Measurements from ENCODE around the gene DRC3. TPM values are rescaled to one million over a fixed set of nuclear protein-coding genes. Genes with fewer than 3 reads are reported as not detected.

Gene DRC3
- total RNA-seq, 4 donors from 2014 or later: 0.71 to 4.2 (median 1.4) TPM

- under 1% methylated on average over 32 of the region's 81 CpGs for WGBS
- H3K27me3 ChIP-seq: no peaks in the 10 kb centered on the region
- peak overlapping the region; percentile 85 to 90 (median 88) for H3K27ac ChIP-seq (replicated peaks in 1 of 4)
- H3K4me3 ChIP-seq: peak overlapping the region; percentile 75 to 97 (median 83)
- DNase-seq (ENCODE audit: extremely low spot score): no peak
- no peak for TF ChIP-seq CTCF (IDR thresholded peaks at IDR 0.05)
- no peak for TF ChIP-seq POLR2AphosphoS5 (IDR thresholded peaks at IDR 0.05)
- no peak for TF ChIP-seq EP300 (IDR thresholded peaks at IDR 0.05)
- no peak for TF ChIP-seq POLR2A (IDR thresholded peaks at IDR 0.05; ENCODE audit: low read depth)
- H3K9me3 ChIP-seq: no peaks in the 10 kb centered on the region
- H3K36me3 ChIP-seq: peaks cover 0 to 1% (median 0%) of the 10 kb centered on the region in 4 donors
- intact Hi-C loops (cut with DNase I): loop anchor here (10.0 kb wide), 2 partner anchors 115 to 145 kb away; no protein-coding TSS in a partner anchor
- peaks cover 32 to 59% (median 46%) of the 10 kb centered on the region in 4 donors for H3K4me1 ChIP-seq
Measured at GRCh38 chr17:18039535-18040260, 67.0 kb downstream of the DRC3 start.

- DNase-seq (ENCODE audit: extremely low spot score): no peak
- H3K4me1 ChIP-seq: peaks cover 32 to 59% (median 46%) of the 10 kb centered on the region in 4 donors
- H3K27ac ChIP-seq (replicated peaks in 1 of 4): peak overlapping the region; percentile 85 to 90 (median 88)
- 23% methylated on average over 5 of the region's 6 CpGs for WGBS
- H3K9me3 ChIP-seq: no peaks in the 10 kb centered on the region
- intact Hi-C loops (cut with DNase I): no loop called here
- H3K27me3 ChIP-seq: no peaks in the 10 kb centered on the region
- TF ChIP-seq EP300 (IDR thresholded peaks at IDR 0.05): no peak
- TF ChIP-seq POLR2A (IDR thresholded peaks at IDR 0.05; ENCODE audit: low read depth): no peak
- TF ChIP-seq POLR2AphosphoS5 (IDR thresholded peaks at IDR 0.05): no peak
- TF ChIP-seq CTCF (IDR thresholded peaks at IDR 0.05): no peak
- H3K36me3 ChIP-seq: peaks cover 4 to 6% (median 6%) of the 10 kb centered on the region in 4 donors
- H3K4me3 ChIP-seq: peak overlapping the region; percentile 75 to 97 (median 83)
Measured at GRCh38 chr17:18040261-18040858, 67.7 kb downstream of the DRC3 start.

- Histone ChIP-seq H3K27ac (replicated peaks in 1 of 4) (no peak overlapping the region), H3K36me3 (peaks cover 11 to 20% (median 18%) of the 10 kb centered on the region in 4 donors), H3K27me3 (no peaks in the 10 kb centered on the region), H3K4me3 (no peak overlapping the region), H3K9me3 (no peaks in the 10 kb centered on the region), H3K4me1 (peaks cover 32 to 53% (median 44%) of the 10 kb centered on the region in 4 donors)
- DNase-seq (ENCODE audit: extremely low spot score): no peak
- TF ChIP-seq POLR2A (IDR thresholded peaks at IDR 0.05; ENCODE audit: low read depth): no peak
- no peak for TF ChIP-seq POLR2AphosphoS5 (IDR thresholded peaks at IDR 0.05)
- no peak for TF ChIP-seq EP300 (IDR thresholded peaks at IDR 0.05)
- TF ChIP-seq CTCF (IDR thresholded peaks at IDR 0.05): no peak
- 13% methylated on average over 1 of the region's 1 CpG for WGBS
- intact Hi-C loops (cut with DNase I): no loop called here
Measured at GRCh38 chr17:18041776-18042175, 69.1 kb downstream of the DRC3 start.

GRCh38 chr17:18042983-18043382 lies 70.3 kb downstream of the DRC3 start:
- WGBS: 83% methylated on average over 8 of the region's 8 CpGs
- H3K9me3 ChIP-seq: no peaks in the 10 kb centered on the region
- DNase-seq (ENCODE audit: extremely low spot score): no peak
- no peaks in the 10 kb centered on the region for H3K27me3 ChIP-seq
- no peak overlapping the region for H3K27ac ChIP-seq (replicated peaks in 1 of 4)
- peaks cover 11 to 31% (median 29%) of the 10 kb centered on the region in 4 donors for H3K36me3 ChIP-seq
- H3K4me1 ChIP-seq: peaks cover 22 to 41% (median 33%) of the 10 kb centered on the region in 4 donors
- TF ChIP-seq CTCF (IDR thresholded peaks at IDR 0.05) (no peak), POLR2A (IDR thresholded peaks at IDR 0.05; ENCODE audit: low read depth) (no peak), EP300 (IDR thresholded peaks at IDR 0.05) (no peak), POLR2AphosphoS5 (IDR thresholded peaks at IDR 0.05) (no peak)
- H3K4me3 ChIP-seq: no peak overlapping the region
- intact Hi-C loops (cut with DNase I): no loop called here

Measured in esophagus muscularis mucosa (tissue), 4 donors.